Measurements from ENCODE around the gene PACS1. TPM values are rescaled to one million over a fixed set of nuclear protein-coding genes. Genes with fewer than 3 reads are reported as not detected.
"Not testable (repeated sequence)": the region's sequence is repeated elsewhere in the genome, so short reads cannot be mapped to it uniquely, and the experiment has no call there.

PACS1 gene
- polyA plus RNA-seq, 1 of the 3 experiments (the other 2 are of a cell fraction) = 37.3 TPM

- peaks cover 20% of the 10 kb centered on the region for H3F3A ChIP-seq (replicated peaks; ENCODE audit: insufficient read depth)
- H3K9me2 ChIP-seq = no peaks in the 10 kb centered on the region
- H3K36me3 ChIP-seq (replicated peaks in 1 of 2; ENCODE audit: control insufficient read depth in 1 of 2, insufficient read depth in 2 of 2, low read length in 1 of 2) = peaks cover 21 to 45% of the 10 kb centered on the region in 2 experiments
- peaks cover 0 to 27% of the 10 kb centered on the region in 2 experiments; a peak in 1 of 4 replicates for H3K4me1 ChIP-seq (ENCODE audit: control insufficient read depth in 1 of 2, insufficient read depth in 2 of 2, low read depth in 1 of 2, low read length in 1 of 2)
- H3K9ac ChIP-seq = no peak overlapping the region
- ChIA-PET CTCF (no interaction called here), POLR2A (interaction anchor here (0.9 kb wide), 1 partner anchor 13 kb away, joined by 3 read pairs; the partner anchor contains the start of gene YIF1A)
- H3K27me3 ChIP-seq (ENCODE audit: insufficient read depth) = no peaks in the 10 kb centered on the region
- no peak overlapping the region for H3K4me2 ChIP-seq
- no peaks in the 10 kb centered on the region for H3K9me3 ChIP-seq
- no peak overlapping the region for H3K4me3 ChIP-seq (ENCODE audit: low read depth in 2 of 2, low read length in 1 of 2)
- no peak overlapping the region for H2AFZ ChIP-seq (ENCODE audit: low read depth)
- peaks cover 10% of the 10 kb centered on the region; the same call in 1 of the 2 replicates for H3K79me2 ChIP-seq (ENCODE audit: insufficient read depth)
- DNase-seq = no peak
- H3K27ac ChIP-seq (ENCODE audit: low read depth in 2 of 2, low read length in 1 of 2) = no peak overlapping the region
- no peaks in the 10 kb centered on the region; the same call in none of the 2 replicates for H4K20me1 ChIP-seq (ENCODE audit: insufficient read depth)
- TF ChIP-seq RFX5 (IDR thresholded peaks at IDR 0.05; ENCODE audit: low read length) = no peak
- no peak for TF ChIP-seq GATA2 (CRISPR knock-in tag; IDR thresholded peaks at IDR 0.05)
- no peak for TF ChIP-seq ELF1 (IDR thresholded peaks at IDR 0.05)
- TF ChIP-seq JUND (IDR thresholded peaks at IDR 0.05) = no peak
- no peak for TF ChIP-seq RXRA (IDR thresholded peaks at IDR 0.05; ENCODE audit: borderline replicate concordance, low read depth)
- no peak for TF ChIP-seq SIN3A (IDR thresholded peaks at IDR 0.05; ENCODE audit: borderline replicate concordance, low read depth, low read length)
- TF ChIP-seq NFIC (IDR thresholded peaks at IDR 0.05; ENCODE audit: borderline replicate concordance) = no peak
- no peak for TF ChIP-seq FOSL2 (IDR thresholded peaks at IDR 0.05; ENCODE audit: borderline replicate concordance, low read depth)
- TF ChIP-seq TCF12 (IDR thresholded peaks at IDR 0.05) = no peak
- no peak for TF ChIP-seq TEAD4 (IDR thresholded peaks at IDR 0.05; ENCODE audit: borderline replicate concordance, insufficient read depth)
- TF ChIP-seq TAF1 (IDR thresholded peaks at IDR 0.05; ENCODE audit: borderline replicate concordance, low read depth, low read length) = no peak
- no peak for TF ChIP-seq ZBTB33 (IDR thresholded peaks at IDR 0.05; ENCODE audit: borderline replicate concordance, low read depth)
- TF ChIP-seq SMC3 (IDR thresholded peaks at IDR 0.05; ENCODE audit: low read depth, low read length) = no peak
- no peak for TF ChIP-seq GABPA (IDR thresholded peaks at IDR 0.05; ENCODE audit: low read depth)
- TF ChIP-seq REST (IDR thresholded peaks at IDR 0.05; ENCODE audit: low read depth, low read length) = no peak
- TF ChIP-seq EZH2phosphoT487 (IDR thresholded peaks at IDR 0.05; ENCODE audit: borderline replicate concordance, low read depth) = no peak
- no peak for TF ChIP-seq FOXJ3 (CRISPR knock-in tag; IDR thresholded peaks at IDR 0.05)
- no peak for TF ChIP-seq PBX3 (IDR thresholded peaks at IDR 0.05)
- no peak for TF ChIP-seq IRF3 (IDR thresholded peaks at IDR 0.05; ENCODE audit: low read depth, low read length)
- TF ChIP-seq MAX (IDR thresholded peaks at IDR 0.05; ENCODE audit: low read depth) = no peak
- WGBS (ENCODE audit: low lambda C conversion rate) = 88% methylated on average over 10 of the region's 14 CpGs
Observed at GRCh38 chr11:66275984-66276612, 206.0 kb downstream of the PACS1 start.

- H3K9me3 ChIP-seq; H3K9me2 ChIP-seq; H3K27me3 ChIP-seq (ENCODE audit: insufficient read depth); DNase-seq; H3K4me3 ChIP-seq (ENCODE audit: low read depth in 2 of 2, low read length in 1 of 2); POLR2A ChIA-PET; H3K79me2 ChIP-seq (ENCODE audit: insufficient read depth); H3K4me2 ChIP-seq; H3K27ac ChIP-seq (ENCODE audit: low read depth in 2 of 2, low read length in 1 of 2); H3K9ac ChIP-seq; H2AFZ ChIP-seq (ENCODE audit: low read depth); H4K20me1 ChIP-seq (ENCODE audit: insufficient read depth): not testable (repeated sequence)
- CTCF ChIA-PET = interaction anchor here (0.7 to 8.2 kb wide), 4 partner anchors 7 to 447 kb away, joined by 3 to 111 read pairs (median 60); partner anchors contain the start of gene RAB1B
- Histone ChIP-seq H3K36me3 (replicated peaks in 1 of 2; ENCODE audit: control insufficient read depth in 1 of 2, insufficient read depth in 2 of 2, low read length in 1 of 2) (peaks cover 21 to 45% of the 10 kb centered on the region in 2 experiments), H3F3A (replicated peaks; ENCODE audit: insufficient read depth) (peaks cover 21% of the 10 kb centered on the region), H3K4me1 (ENCODE audit: control insufficient read depth in 1 of 2, insufficient read depth in 2 of 2, low read depth in 1 of 2, low read length in 1 of 2) (peaks cover 0 to 31% of the 10 kb centered on the region in 2 experiments; a peak in 1 of 4 replicates)
- WGBS (ENCODE audit: low lambda C conversion rate) = 98% methylated on average over 8 of the region's 13 CpGs
Observed at GRCh38 chr11:66276619-66277018, 206.5 kb downstream of the PACS1 start.

All from SK-N-SH (cell line).